Occipital lobe (tissue), 2 donors: Measurements from ENCODE around the gene FHOD3. TPM values are rescaled to one million over a fixed set of nuclear protein-coding genes. Genes with fewer than 3 reads are reported as not detected.
"Not testable (repeated sequence)": the region's sequence is repeated elsewhere in the genome, so short reads cannot be mapped to it uniquely, and the experiment has no call there.

Experiments used
- DNase-seq: peaks from one replicate; lab custom pipeline; 2025; lab: John Stamatoyannopoulos, UW
- total RNA-seq: library from RNA; depleted of rRNA; stranded (reverse); fragments of >200 nt; gene quantifications from one replicate; pipeline ENCODE4 v1.2.3, GENCODE V29; 2014

Gene FHOD3
- total RNA-seq, 1 donor from 2014 or later = 51.2 TPM

DNA sequence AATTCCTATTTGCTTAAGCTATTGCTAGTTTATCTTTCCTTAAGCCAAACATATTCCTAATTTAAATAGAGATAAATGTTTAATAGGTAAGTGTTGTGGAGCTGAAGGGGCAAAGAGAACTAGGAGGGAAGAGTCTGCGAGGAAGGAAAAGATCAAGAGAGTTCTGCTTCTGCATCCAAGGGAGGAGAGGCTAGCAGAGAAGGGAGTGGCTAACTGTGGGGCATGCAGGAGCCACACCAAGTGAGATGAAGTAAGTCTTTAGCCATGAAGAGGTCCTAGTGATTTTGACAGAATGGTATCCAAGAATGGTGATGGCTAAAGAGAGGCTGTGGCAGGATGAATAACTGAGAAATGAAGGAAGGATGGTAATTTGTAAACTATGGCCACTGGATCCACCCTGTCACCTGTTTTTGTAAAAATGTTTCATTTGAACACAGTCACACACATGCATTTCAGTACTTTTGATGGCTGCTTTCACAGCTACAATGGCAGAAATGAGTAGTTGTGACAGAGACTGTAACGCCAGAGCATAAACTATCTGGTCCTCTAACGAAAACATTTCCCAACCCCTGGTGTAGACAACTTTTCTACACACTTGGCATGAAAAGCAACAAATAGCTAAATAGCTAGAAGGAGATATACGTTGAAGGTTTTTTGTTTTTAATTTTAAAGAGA, 515.7 kb downstream of the FHOD3 start:
- no peak for DNase-seq

DNA sequence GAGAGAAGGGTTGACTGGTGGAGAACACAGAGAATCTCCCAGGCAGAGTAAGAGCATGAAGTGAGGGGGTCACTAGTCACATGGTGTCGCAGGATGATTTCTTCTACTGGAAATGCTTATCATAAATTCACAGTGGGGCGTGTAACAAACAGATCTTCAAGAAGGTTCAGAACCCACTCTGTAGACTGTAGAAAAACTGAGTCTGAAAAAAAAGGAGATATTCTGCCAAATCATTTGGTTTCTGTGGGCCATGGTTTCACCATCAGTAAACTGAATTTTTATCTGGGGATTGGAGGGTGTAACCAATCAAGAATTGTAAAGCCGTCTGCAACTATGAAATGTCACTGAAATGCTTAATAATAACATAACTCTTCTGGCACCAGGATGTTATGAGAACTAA, 516.3 kb downstream of the FHOD3 start:
- DNase-seq = no peak

DNA sequence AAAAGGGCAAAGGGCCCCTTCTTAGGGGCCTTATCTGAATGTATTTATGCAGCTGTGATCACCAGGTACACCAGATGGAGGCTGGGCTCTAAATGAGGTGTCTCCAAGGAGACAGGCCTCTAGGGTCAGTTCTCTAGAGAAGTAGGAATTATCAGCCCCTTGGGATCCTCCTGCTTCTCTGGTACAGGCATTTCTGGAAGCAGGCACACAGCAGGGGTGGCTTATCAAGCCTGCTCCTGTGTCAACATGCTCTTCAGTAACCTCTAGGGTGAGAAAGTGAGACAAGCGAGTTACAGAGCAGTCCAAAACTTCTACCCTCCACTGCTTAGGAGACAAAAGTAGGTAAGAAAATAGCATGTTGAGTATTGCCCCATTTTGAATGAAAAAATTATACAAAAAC, 517.5 kb downstream of the FHOD3 start:
- no peak for DNase-seq

DNA sequence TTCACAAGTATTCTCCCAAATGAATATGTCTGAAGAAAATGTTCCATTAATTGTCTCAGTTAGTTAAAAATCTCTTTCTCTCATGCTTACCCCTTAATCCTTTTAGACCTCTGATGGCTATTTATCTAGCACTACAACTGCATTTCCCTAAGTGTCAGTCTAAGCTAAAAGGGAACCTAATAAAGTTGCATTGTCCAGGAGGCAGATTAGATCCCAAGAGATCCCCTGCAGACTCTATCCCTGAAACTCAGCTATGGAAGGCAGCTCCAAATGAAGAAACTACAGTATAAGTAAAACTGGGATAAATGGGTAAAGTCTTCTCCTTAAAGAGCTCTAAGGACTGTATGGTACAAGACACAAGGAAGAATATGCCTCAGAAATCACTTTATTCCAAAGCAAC, 518.6 kb downstream of the FHOD3 start:
- not testable (repeated sequence) for DNase-seq

DNA sequence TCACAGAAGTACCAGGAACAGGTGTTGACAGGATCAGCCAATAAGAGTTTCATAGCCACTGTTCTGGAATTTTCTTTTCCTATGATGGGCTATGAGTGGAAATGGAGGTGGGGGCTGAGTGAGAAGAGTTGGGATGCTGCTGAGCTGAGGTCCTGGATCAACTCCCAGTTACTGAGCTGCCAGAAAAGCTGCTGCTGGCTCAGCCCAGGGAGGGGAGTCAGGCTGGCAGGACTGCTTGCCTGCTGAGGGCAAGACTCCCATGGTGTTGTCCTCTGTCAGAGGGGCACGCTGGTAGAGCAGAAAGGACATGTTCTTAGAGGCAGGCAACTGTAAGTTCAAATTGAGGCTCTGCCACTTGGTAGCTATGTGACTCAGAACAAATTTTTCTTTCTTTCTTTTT, 519.5 kb downstream of the FHOD3 start:
- DNase-seq = no peak

DNA sequence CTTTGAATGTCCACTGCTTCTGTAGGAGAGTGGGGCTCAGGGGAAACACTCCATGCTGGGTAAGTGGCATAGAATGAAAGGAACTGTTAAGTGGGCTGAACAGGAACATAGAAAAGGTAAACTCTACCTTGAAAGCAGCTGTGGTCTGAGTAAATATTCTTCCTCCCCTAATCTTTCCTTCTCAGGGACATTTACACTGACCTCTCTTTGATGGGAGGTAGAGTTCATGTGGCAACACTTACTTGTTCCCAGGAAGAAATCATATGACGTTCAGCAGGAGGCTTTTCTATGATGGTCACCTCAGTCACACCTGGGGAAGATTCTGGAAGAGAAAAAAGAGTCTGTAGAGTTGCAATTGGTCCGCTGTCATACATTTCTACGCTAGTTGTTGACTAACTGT, 521.1 kb downstream of the FHOD3 start:
- no peak for DNase-seq

DNA sequence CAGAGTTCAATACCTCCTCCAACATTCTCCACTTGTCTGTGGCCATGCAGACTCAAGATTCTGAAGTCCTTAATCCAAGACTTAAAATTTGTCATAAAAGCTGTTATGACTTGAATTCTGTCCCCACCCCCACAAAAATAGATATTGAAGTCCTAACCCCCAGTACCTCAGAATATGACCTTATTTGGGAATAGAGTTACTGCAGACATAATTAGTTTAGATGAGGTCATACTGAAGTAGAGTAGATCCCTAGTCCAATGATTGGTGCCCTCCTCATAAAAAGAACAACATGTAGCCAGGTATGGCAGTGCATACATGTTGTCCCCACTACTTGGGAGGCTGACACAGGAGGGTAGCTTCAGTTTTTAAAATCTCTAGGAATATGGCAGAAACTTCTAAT, 522.1 kb downstream of the FHOD3 start:
- no peak for DNase-seq

DNA sequence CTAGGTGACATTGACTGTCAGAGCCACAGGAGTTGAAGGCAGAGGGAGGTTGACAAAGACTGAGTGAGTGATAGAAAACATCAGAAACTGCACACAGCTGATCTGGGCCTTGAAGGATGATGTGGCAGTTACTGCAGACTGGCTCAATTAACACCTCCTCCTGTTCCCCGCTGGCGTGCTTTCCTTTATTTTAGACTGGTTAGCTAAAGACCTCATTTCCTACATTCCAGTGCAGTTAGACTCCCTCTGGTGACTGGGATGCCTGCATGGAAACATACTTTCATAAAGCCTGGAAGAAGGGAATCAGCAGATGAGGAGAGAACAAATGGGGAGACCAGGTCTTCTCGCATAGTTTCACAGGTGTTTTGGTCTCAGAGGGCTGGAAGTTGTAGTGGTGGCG, 524.2 kb downstream of the FHOD3 start:
- no peak for DNase-seq

DNA sequence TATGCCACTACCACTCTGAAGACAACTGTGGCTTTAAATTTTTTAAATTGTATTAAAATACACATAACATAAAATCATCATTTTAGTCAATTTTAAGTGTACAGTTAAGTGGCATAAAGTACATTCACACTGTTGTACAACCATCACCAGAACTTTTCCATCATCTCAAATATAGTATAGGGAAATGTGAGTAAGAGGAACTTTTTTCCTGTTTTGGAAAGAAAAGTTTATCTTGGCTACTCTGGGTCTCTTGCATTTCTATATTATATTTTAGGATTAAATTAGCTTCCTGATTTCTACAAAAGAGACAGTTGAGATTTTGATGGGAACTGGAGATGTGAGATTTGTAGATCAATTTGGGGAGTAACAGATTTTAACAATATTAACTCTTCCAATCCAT, 528.0 kb downstream of the FHOD3 start:
- DNase-seq = no peak

DNA sequence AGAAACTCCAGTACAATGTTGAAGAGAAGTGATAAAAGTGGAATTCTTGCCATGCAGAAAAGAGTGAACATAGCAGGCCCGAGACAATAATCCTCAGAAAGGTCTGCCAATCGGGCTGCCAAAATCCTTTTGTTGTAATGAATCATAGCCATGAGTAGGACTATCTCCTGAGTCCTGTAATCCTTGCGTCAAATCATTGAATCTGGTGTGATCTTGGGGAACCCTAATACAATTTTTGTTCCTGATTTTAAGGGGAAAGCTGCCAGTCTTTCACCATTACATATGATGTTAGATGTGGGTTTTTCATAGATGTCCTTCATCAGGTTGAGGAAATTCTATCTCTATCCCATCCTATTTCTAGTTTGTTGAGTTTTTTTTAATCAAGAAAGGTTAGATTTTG, 529.0 kb downstream of the FHOD3 start:
- no peak for DNase-seq

DNA sequence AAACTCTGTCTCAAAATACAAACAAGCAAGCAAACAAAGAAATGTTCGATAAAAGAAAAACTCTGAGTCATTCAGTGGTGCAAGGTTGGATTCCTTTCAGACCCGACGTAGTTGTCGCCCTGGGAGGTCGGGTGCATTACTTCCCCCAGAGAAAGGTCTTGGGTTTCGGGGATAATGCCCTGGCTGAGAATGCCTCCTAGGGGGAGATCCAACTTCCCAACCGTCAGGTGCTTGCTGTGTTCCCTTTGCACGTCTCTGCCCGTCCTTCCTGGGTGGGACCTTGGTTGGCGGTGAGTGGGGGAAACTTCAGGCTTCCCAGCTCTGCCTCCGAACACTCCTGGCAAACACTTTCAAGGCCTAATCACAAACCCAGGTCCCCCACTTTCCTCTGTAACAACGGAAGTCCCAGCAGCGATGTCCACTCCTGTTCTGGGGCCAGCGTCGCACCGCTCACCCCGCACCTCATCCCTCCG, 530.7 kb downstream of the FHOD3 start:
- peak; percentile 40 for DNase-seq

DNA sequence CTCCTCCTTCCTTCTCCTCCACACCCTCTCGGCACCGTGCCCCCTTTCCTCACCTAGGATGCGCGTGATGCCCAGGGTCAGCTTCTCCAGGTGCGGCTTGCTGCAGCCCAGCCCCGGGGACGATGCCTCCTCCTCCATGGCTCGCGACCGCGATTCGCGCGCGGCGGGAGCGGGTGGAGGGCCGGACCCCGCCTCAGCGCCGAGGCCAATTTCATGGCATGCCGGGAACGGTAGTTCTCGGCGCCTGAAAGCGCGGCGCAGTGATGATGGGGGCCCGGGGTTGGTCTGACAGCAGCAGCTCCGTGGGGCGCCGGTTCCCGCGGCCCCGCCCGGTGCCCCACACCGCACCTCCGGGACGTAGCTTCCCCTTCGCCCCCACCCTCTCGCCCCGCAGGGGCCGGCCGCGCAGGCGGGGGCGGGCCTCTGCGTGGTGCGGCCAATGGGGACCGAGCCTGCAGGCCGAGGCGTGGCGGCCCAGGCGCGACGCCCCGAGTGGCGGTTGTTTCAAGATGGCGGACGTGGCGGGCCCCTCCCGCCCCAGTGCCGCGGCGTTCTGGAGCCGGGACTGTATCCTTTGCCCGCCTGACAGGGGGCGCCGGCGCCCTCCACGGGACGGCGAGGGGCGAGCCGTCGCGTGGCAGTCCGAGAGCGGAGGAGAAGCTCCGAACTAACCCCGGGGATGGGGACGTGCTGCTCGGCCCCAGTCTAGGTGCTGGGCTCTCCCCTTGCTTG, 531.3 kb downstream of the FHOD3 start, which contains the start of the genes KIAA1328 and TPGS2:
TSS of gene KIAA1328 (plus strand) at position 498 of the 732 bp plus-strand sequence. CDS start at position 510, 12 bp downstream.
TSS of gene TPGS2 (minus strand) at position 373 of the 732 bp plus-strand sequence. CDS start at position 138, 235 bp downstream.
- DNase-seq = peak; percentile 80

Other genes starting within 250 kb of the FHOD3 start
- gene RPRD1A, start 230.2 kb upstream of the FHOD3 start, total RNA-seq = 162 TPM
- gene SLC39A6, start 168.4 kb upstream of the FHOD3 start, total RNA-seq = 185 TPM
- gene ELP2, start 167.8 kb upstream of the FHOD3 start, total RNA-seq = 217 TPM
- gene MOCOS, start 110.2 kb upstream of the FHOD3 start, total RNA-seq = 0.16 TPM